GM19467 (cell line): Measurements from ENCODE around the gene TSPAN2.

Experiments
- ATAC-seq: cut with Tn5 transposase; IDR thresholded peaks from one replicate; pipeline ENCODE4 v1.9.1; 2021; ENCODE audit warnings: mild to moderate bottlenecking, moderate library complexity; ENCODE audit not compliant: unreplicated experiment

Gene TSPAN2

GRCh38 chr1:115089420-115090185 is at the start of gene TSPAN2:
Gene TSPAN2 (minus strand): TSS chr1:115089503. CDS start chr1:115089432, 71 bp downstream.
- ATAC-seq: no peak

GRCh38 chr1:115138973-115139372 is 49.7 kb upstream of the TSPAN2 start:
- peak; percentile 80 for ATAC-seq

- no peak for ATAC-seq
Measured at GRCh38 chr1:115138271-115138670, 49.0 kb upstream of the TSPAN2 start.

GRCh38 chr1:115137191-115137590 is 47.9 kb upstream of the TSPAN2 start:
- ATAC-seq: no peak

- ATAC-seq: no peak
Measured at GRCh38 chr1:115136706-115137105, 47.4 kb upstream of the TSPAN2 start.

- ATAC-seq: no peak
Measured at GRCh38 chr1:115136106-115136505, 46.8 kb upstream of the TSPAN2 start.

- ATAC-seq: no peak
Measured at GRCh38 chr1:115135681-115136080, 46.4 kb upstream of the TSPAN2 start.

GRCh38 chr1:115134850-115135480 is 45.7 kb upstream of the TSPAN2 start:
- no peak for ATAC-seq

- no peak for ATAC-seq
Measured at GRCh38 chr1:115134231-115134630, 44.9 kb upstream of the TSPAN2 start.

GRCh38 chr1:115133440-115133839 is 44.1 kb upstream of the TSPAN2 start:
- no peak for ATAC-seq

GRCh38 chr1:115130786-115131185 is 41.5 kb upstream of the TSPAN2 start:
- no peak for ATAC-seq

GRCh38 chr1:115129071-115129640 is 39.9 kb upstream of the TSPAN2 start:
- ATAC-seq: no peak

GRCh38 chr1:115127539-115127938 is 38.2 kb upstream of the TSPAN2 start:
- no peak for ATAC-seq

- no peak for ATAC-seq
Measured at GRCh38 chr1:115126516-115126915, 37.2 kb upstream of the TSPAN2 start.

- ATAC-seq: no peak
Measured at GRCh38 chr1:115123116-115123515, 33.8 kb upstream of the TSPAN2 start.

GRCh38 chr1:115121793-115122192 is 32.5 kb upstream of the TSPAN2 start:
- ATAC-seq: no peak

- ATAC-seq: no peak
Measured at GRCh38 chr1:115120296-115120695, 31.0 kb upstream of the TSPAN2 start.

- ATAC-seq: no peak
Measured at GRCh38 chr1:115118611-115119010, 29.3 kb upstream of the TSPAN2 start.

GRCh38 chr1:115118086-115118485 is 28.8 kb upstream of the TSPAN2 start:
- ATAC-seq: no peak

GRCh38 chr1:115117298-115117697 is 28.0 kb upstream of the TSPAN2 start:
- ATAC-seq: no peak

- no peak for ATAC-seq
Measured at GRCh38 chr1:115116512-115116911, 27.2 kb upstream of the TSPAN2 start.

GRCh38 chr1:115115521-115116161 is 26.3 kb upstream of the TSPAN2 start:
- ATAC-seq: no peak
